ENCODE data around the gene CRYBB3. TPM values are rescaled to one million over a fixed set of nuclear protein-coding genes. Genes with fewer than 3 reads are reported as not detected.

Gene CRYBB3
- total and polyA plus RNA-seq, 2 donors (not counting 1 experiment from before 2014, with no cell fraction given) = not detected

DNA sequence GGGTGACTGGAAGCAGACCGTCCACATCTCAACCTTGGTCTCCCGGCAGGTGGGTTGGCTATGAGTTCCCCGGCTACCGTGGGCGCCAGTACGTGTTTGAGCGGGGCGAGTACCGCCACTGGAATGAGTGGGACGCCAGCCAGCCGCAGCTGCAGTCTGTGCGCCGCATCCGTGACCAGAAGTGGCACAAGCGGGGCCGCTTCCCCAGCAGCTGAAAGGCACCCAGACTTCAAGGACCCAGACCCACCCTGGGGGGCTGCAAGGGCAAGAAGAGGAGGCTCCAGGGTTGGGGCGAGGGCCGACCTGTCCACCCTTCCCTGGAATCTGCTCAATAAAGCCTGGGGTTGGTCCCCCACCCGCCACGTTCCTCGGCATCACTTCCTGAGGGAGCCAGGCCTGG is 7.3 kb downstream of the CRYBB3 start:
- no peaks in the 10 kb centered on the region for H3K79me2 ChIP-seq (ENCODE audit: control insufficient read depth, insufficient read depth, low read length)
- TF ChIP-seq, protein P1, sequence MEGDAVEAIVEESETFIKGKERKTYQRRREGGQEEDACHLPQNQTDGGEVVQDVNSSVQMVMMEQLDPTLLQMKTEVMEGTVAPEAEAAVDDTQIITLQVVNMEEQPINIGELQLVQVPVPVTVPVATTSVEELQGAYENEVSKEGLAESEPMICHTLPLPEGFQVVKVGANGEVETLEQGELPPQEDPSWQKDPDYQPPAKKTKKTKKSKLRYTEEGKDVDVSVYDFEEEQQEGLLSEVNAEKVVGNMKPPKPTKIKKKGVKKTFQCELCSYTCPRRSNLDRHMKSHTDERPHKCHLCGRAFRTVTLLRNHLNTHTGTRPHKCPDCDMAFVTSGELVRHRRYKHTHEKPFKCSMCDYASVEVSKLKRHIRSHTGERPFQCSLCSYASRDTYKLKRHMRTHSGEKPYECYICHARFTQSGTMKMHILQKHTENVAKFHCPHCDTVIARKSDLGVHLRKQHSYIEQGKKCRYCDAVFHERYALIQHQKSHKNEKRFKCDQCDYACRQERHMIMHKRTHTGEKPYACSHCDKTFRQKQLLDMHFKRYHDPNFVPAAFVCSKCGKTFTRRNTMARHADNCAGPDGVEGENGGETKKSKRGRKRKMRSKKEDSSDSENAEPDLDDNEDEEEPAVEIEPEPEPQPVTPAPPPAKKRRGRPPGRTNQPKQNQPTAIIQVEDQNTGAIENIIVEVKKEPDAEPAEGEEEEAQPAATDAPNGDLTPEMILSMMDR (conservative IDR thresholded peaks at IDR 0.05 in 1 of 2, IDR thresholded peaks at IDR 0.05 in 1 of 2; ENCODE audit: low read depth in 1 of 2, low read length in 2 of 2) = no peak
- no peak for TF ChIP-seq EZH2 (IDR thresholded peaks at IDR 0.05; ENCODE audit: low read length, missing control alignments)
- H4K20me1 ChIP-seq (ENCODE audit: control insufficient read depth, extremely low read depth, insufficient read depth, low read length) = no peaks in the 10 kb centered on the region
- H3K27me3 ChIP-seq (ENCODE audit: control insufficient read depth, insufficient read depth, low read length) = no peaks in the 10 kb centered on the region
- no peaks in the 10 kb centered on the region for H3K4me1 ChIP-seq (ENCODE audit: control insufficient read depth, extremely low read depth, insufficient read depth, low read length)
- H3K9ac ChIP-seq (ENCODE audit: insufficient read depth, low read length) = no peak overlapping the region
- no peak overlapping the region for H3K4me3 ChIP-seq (replicated peaks in 1 of 4; ENCODE audit: control extremely low read depth in 1 of 4, insufficient read depth in 1 of 4, low read depth in 3 of 4, low read length in 4 of 4)
- no peak overlapping the region for H3K4me2 ChIP-seq (ENCODE audit: extremely low read depth, insufficient read depth, low read length)
- no peak overlapping the region for H2AFZ ChIP-seq (ENCODE audit: low read length)
- H3K9me3 ChIP-seq (ENCODE audit: control insufficient read depth, insufficient read depth, low read depth, low read length) = no peaks in the 10 kb centered on the region
- no peaks in the 10 kb centered on the region for H3K36me3 ChIP-seq (ENCODE audit: control insufficient read depth, insufficient read depth, low read length)
- DNase-seq (ENCODE audit: low read depth in 2 of 2) = no peak
- H3K27ac ChIP-seq (ENCODE audit: insufficient read depth, low read length) = no peak overlapping the region

GRCh38 chr22:25207553-25208157 is 8.0 kb downstream of the CRYBB3 start:
- DNase-seq (ENCODE audit: low read depth in 2 of 2) = no peak
- H3K79me2 ChIP-seq (ENCODE audit: control insufficient read depth, insufficient read depth, low read length) = no peaks in the 10 kb centered on the region
- no peak overlapping the region for H3K27ac ChIP-seq (ENCODE audit: insufficient read depth, low read length)

GRCh38 chr22:25208328-25208727 is 8.7 kb downstream of the CRYBB3 start:
- Histone ChIP-seq H3K4me1 (ENCODE audit: control insufficient read depth, extremely low read depth, insufficient read depth, low read length) (no peaks in the 10 kb centered on the region), H3K36me3 (ENCODE audit: control insufficient read depth, insufficient read depth, low read length) (no peaks in the 10 kb centered on the region), H2AFZ (ENCODE audit: low read length) (no peak overlapping the region), H4K20me1 (ENCODE audit: control insufficient read depth, extremely low read depth, insufficient read depth, low read length) (no peaks in the 10 kb centered on the region), H3K27ac (ENCODE audit: insufficient read depth, low read length) (no peak overlapping the region), H3K4me3 (replicated peaks in 1 of 4; ENCODE audit: control extremely low read depth in 1 of 4, insufficient read depth in 1 of 4, low read depth in 3 of 4, low read length in 4 of 4) (no peak overlapping the region), H3K27me3 (ENCODE audit: control insufficient read depth, insufficient read depth, low read length) (no peaks in the 10 kb centered on the region), H3K9ac (ENCODE audit: insufficient read depth, low read length) (no peak overlapping the region), H3K79me2 (ENCODE audit: control insufficient read depth, insufficient read depth, low read length) (no peaks in the 10 kb centered on the region), H3K4me2 (ENCODE audit: extremely low read depth, insufficient read depth, low read length) (no peak overlapping the region), H3K9me3 (ENCODE audit: control insufficient read depth, insufficient read depth, low read depth, low read length) (no peaks in the 10 kb centered on the region)
- TF ChIP-seq, protein P1 (conservative IDR thresholded peaks at IDR 0.05 in 1 of 2, IDR thresholded peaks at IDR 0.05 in 1 of 2; ENCODE audit: low read depth in 1 of 2, low read length in 2 of 2) = no peak
- no peak for DNase-seq (ENCODE audit: low read depth in 2 of 2)

More at GRCh38 chr22:25207553-25208157, 8.0 kb downstream of the CRYBB3 start:
- Histone ChIP-seq H3K4me2 (ENCODE audit: extremely low read depth, insufficient read depth, low read length) (no peak overlapping the region), H2AFZ (ENCODE audit: low read length) (no peak overlapping the region), H4K20me1 (ENCODE audit: control insufficient read depth, extremely low read depth, insufficient read depth, low read length) (no peaks in the 10 kb centered on the region), H3K9me3 (ENCODE audit: control insufficient read depth, insufficient read depth, low read depth, low read length) (no peaks in the 10 kb centered on the region), H3K9ac (ENCODE audit: insufficient read depth, low read length) (no peak overlapping the region), H3K36me3 (ENCODE audit: control insufficient read depth, insufficient read depth, low read length) (no peaks in the 10 kb centered on the region), H3K27me3 (ENCODE audit: control insufficient read depth, insufficient read depth, low read length) (no peaks in the 10 kb centered on the region), H3K4me1 (ENCODE audit: control insufficient read depth, extremely low read depth, insufficient read depth, low read length) (no peaks in the 10 kb centered on the region), H3K4me3 (replicated peaks in 1 of 4; ENCODE audit: control extremely low read depth in 1 of 4, insufficient read depth in 1 of 4, low read depth in 3 of 4, low read length in 4 of 4) (no peak overlapping the region)
- TF ChIP-seq, protein P1 (conservative IDR thresholded peaks at IDR 0.05 in 1 of 2, IDR thresholded peaks at IDR 0.05 in 1 of 2; ENCODE audit: low read depth in 1 of 2, low read length in 2 of 2) = no peak
- TF ChIP-seq EZH2 (IDR thresholded peaks at IDR 0.05; ENCODE audit: low read length, missing control alignments) = no peak
